NCI-H2107 treated with DMSO at 0.1 percent for 48 hours (cell line): Measurements from ENCODE around the gene NRG2.

Source experiments
- DNase-seq: peaks from one replicate; lab custom pipeline; 2025; ENCODE audit not compliant: unreplicated experiment; lab: John Stamatoyannopoulos, UW

The NRG2 gene

DNA sequence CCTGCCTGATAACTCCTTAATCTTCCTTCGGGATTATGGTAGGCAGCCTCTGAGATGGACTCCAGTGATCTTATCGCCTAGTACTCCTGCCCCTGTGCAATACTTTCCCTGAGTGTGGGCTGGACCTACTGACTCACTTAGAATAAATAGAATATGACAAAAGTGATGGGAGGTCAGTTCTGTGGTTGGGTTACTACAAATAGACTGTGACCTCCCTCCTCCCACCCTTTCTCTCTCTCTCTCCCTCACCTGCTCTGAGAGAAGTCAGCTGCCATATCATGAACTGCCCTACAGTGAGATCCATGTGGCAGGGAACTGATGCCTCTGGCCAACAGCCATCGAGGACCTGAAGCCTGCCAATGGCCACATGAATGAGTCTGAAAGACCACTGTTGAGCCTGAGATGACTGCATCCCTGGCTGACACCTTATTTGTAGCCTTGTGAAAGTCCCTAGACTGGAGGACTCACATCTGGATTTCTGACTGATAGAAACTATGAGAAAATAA, 31.7 kb downstream of the NRG2 start:
- no peak for DNase-seq

DNA sequence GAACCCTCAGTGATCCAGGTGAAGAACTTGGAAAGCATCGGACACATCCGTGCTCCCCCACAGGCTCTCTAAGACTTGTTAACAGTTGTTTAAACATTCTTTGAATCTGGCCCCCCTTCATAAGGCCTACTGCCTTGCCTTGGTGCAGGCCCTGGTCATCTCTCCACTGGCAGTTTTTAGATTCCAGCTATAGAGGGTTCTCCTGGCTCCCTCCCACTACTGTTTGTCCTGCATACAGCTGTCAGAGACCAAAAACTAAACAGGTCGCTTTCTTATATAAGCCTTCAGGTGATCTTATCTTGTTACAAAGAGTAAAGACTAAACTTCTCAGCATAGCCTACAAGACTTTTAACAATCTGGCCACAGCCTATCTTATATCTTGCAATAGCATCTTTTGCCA, 32.3 kb downstream of the NRG2 start:
- DNase-seq, result no peak

DNA sequence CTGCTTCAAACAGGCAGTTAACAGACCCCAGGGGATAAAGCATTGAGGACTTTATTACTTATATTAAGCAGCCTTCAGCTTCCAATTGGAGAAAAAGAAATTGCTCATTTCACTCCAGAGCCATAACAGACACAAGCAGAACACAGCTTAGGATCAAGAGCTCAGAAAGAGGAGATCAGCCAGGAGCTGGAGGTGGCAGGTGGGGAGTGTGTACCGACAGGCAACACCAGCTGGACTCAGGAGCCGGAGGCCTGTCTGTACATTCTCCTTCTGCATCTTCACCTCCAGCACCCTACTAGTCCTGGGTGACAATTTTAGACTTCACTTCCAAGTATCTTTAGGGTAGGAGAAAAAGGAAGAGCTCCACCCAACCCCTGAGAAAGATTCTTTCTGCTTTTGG, 35.8 kb downstream of the NRG2 start:
- DNase-seq, result no peak

- no peak for DNase-seq
Observed at GRCh38 chr5:140005145-140005591, 37.9 kb downstream of the NRG2 start.

GRCh38 chr5:140004174-140004573, 38.9 kb downstream of the NRG2 start:
- DNase-seq, result no peak

DNA sequence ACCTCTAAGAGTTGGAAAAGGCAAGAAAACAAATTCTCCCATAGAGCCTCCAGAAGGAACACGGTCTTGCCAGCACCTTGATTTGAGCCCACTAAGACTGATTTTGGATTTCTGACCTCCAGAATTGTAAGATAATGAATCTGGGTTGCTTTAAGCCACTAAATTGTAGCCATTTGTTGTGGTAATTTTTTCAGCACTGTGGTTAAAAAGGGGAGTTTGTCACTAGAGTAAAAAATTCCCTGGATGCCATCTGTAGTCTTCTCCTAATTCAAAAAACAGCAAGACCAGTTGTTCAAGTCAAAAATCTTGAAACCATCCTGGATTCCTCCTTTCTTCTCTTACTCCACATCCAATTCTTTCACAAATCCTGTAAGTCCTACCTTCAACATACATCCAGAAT, 39.6 kb downstream of the NRG2 start:
- no peak for DNase-seq

- DNase-seq, result no peak
Observed at GRCh38 chr5:140000332-140000731, 42.8 kb downstream of the NRG2 start.

- DNase-seq, result no peak
Observed at GRCh38 chr5:139998837-139999236, 44.3 kb downstream of the NRG2 start.

DNA sequence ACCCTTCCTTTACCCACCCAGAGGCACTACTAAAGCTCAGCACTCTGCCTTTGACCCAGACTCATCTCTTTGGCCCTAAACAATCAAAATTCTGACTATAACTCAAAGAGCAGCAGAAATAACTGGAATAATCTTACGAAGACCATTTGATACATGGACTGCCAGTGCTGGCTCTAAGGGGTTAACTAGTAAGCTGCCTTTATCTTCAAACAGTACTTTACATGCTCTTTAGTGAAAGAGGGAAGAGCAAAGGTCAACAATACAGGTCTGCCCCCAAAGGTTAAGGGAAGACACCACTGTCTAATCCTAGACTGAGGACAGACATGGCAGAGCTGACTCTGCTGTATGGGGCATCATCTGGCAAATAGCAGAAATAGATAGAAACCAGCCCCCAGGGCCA, 45.8 kb downstream of the NRG2 start:
- no peak for DNase-seq

- DNase-seq, result no peak
Observed at GRCh38 chr5:139995929-139996328, 47.2 kb downstream of the NRG2 start.

- no peak for DNase-seq
Observed at GRCh38 chr5:139994234-139994633, 48.9 kb downstream of the NRG2 start.

- no peak for DNase-seq
Observed at GRCh38 chr5:139985733-139986132, 57.4 kb downstream of the NRG2 start.

DNA sequence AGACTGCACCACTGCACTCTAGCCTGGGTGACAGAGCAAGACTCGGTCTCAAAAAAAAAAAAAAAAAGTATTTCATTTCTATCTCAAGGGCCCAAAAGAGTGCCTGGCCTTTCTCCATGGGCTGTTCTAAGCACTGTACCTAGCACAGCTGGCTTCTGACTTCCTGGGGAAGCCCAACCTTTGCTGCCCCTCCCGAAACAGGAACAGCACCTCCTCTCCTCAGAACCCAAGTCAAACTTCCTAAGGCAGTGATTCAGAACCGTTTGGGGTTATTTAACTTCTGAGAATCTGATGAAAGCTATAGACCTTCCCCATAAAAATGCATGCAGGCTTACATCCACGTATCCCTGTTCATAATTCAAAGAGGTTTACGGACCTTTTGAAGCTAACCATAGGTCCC, 57.8 kb downstream of the NRG2 start:
- DNase-seq, result no peak

DNA sequence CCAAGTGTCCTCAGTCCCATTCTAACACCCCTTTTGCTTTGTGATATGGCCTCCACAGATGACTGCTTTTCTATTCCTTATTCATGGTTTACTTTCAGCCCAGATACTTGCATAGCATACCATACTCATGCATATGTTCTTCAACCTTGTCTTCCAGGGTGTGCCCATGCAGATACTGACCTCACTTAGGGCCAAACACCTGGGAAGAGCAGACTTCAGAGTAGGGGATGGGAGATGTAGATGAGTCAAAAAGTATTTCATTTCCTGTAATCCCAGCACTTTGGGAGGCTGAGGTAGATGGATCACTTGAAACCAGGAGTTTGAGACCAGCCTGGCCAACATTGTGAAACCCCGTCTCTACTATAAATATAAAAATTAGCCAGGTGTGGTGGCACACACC, 58.3 kb downstream of the NRG2 start:
- no peak for DNase-seq

GRCh38 chr5:139982975-139983240, 60.2 kb downstream of the NRG2 start:
- DNase-seq, result no peak

GRCh38 chr5:139982157-139982974, 60.7 kb downstream of the NRG2 start:
- DNase-seq, result no peak

DNA sequence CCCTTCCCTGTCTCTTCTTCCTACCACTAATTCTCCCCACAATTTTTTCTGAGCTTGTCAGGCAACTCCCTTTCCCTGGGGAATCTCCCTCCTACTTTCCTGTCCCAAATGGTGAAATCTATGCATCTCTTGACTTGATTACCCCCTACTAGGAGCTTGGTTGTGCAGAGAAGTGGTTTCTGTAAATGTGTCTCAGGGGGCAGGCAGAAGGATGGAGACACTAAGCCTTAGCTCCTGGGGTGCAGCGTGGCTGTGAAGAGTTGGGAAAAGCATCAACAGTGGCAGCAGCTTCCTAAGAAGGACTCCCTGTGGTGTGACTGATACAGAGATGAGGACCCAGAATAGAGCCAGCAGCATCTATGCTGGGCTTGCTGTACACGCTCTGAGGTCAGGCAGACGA, 62.3 kb downstream of the NRG2 start:
- no peak for DNase-seq

DNA sequence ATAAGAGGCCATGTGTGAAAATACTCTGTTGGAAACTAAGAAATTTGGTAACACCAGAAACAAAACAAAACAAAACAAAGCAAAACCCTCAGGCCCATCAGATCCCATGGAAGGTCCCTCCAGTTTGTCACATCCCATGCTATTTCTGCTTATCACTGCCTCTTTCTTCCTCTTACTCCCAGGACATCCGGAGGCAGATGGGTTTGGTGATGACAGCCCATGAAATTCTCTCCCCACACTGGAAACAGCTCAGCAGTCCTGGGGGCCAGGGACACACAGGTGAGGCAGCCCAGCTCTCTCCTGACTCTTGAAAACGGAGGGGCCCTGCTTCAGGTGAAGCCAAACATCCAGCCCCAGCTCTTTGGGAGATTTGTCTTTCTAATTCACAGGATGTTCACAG, 63.2 kb downstream of the NRG2 start:
- no peak for DNase-seq

- DNase-seq, result no peak
Observed at GRCh38 chr5:139979518-139979917, 63.6 kb downstream of the NRG2 start.

GRCh38 chr5:139976703-139977102, 66.4 kb downstream of the NRG2 start:
- DNase-seq, result no peak

GRCh38 chr5:139975942-139976341, 67.2 kb downstream of the NRG2 start:
- DNase-seq, result no peak

DNA sequence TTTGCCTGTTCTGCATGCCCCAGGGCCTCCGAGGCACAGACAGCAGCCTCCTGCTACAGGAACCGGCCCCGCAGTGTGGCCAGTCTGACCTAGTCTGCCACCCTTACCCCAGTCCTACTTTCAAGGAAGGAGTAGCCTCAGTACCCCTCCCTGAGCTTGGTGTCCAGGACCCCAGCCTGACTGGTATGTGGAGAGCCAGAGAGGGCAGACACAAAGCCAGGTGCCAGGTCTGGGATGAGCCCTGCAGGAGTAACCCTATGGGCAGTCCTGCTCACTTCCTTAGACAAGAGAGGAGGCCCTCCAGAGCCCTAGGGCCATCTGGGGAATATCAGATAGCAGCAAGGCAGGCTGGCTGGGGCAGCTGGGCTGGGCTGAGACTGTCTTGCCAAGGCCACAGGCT, 67.8 kb downstream of the NRG2 start:
- no peak for DNase-seq

DNA sequence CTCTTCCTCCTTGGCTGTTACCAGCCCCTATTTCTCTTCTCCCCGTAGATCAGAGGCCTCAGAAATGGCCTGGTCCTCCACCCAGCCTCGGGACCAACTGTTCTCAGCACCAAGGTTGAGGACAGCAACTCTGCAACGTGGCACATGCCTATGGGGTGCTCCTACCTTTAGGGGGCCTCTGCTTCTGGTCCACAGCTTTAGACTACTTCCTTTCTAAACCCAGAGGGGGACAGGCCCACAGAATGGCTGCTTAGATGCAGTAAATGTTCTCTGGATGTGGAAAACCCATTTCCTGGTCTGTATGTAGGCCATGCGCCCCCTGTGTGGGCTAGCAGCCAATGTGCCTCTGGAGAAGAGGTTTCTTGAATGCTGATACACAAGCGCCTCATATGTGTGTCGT, 68.4 kb downstream of the NRG2 start:
- no peak for DNase-seq
